Measurements from ENCODE around the gene UBE2M.
"Not testable (repeated sequence)": the region's sequence is repeated elsewhere in the genome, so short reads cannot be mapped to it uniquely, and the experiment has no call there.

The UBE2M gene

DNA sequence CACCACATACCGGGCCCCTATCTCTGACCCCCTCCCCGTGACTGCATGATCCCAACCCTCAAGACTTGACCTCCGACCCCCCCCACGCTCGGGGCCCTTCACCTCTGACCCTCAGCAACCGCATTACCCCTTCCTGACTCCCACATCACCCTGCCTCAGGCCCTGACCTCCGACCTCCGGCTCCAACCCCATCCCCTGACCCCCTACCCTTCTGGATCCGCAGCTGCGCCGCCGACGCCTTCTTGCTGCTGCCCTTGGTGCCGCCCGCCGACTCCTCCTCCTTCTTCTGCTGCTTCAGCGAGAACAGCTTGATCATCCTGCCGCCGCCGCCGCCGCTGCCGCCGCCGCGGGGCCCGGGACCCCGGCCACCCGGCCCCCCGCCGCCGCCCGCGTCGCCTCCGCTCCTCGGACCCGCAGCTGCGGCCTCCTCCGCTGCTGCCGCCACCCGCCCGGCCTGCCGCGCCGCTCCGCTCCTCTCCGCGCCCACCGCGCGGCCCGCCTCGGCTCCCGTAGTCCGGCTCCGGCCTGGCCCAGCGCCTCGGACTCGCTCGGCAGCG is at the start of gene UBE2M:
UBE2M (minus strand) TSS at position 546 of the 557 bp plus-strand sequence; CDS start at position 316, 230 bp downstream.
- DNase-seq = no peak

DNA sequence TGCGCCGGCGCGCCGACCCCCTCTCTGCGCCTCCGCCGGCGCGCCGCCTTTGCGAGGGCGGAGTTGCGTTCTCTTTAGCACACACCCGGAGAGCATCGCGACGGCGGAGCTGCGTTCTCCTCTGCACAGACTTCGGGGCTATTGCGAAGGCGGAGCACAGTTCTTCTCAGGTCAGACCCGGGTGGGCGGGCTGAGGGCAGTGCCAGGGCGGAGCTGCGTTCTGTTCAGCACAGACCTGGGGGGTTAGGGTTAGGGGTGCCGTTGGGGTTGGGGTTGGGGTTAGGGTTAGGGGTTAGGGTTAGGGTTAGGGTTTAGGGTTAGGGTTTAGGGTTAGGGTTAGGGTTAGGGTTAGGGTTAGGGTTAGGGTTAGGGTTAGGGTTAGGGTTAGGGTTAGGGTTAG is 48.8 kb upstream of the UBE2M start:
- not testable (repeated sequence) for DNase-seq

DNA sequence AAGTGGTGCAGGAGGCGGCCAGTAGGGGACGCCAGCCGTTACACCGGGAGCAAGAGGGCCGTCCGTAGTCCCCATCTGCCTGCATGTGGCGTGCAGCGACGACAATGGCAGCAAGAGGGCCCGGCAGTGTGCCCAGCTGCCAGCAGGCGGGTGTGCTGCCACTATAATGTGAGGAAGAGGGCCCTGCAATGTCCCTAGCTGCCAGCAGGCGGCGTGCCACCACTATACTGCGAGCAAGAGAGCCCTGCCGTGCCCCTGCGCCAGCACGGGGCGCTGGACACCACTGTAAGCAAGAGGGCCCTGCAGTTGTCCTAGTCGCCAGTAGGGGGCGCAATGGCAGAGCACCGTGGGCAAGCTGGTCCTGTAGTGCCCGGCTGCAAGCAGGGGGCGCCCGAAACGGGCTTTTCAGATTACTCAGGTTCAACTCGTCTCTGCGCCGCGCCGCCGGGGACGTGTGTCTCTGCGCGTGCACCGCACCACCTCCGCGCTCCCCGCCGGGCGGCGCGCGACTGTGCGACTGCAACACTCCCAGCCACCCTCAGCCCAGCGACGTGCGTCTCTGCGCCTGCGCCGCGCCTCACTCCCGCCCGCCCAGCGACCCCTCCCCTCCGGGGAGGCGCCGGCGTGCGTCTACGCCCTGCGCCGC is 48.0 kb upstream of the UBE2M start:
- not testable (repeated sequence) for DNase-seq

DNA sequence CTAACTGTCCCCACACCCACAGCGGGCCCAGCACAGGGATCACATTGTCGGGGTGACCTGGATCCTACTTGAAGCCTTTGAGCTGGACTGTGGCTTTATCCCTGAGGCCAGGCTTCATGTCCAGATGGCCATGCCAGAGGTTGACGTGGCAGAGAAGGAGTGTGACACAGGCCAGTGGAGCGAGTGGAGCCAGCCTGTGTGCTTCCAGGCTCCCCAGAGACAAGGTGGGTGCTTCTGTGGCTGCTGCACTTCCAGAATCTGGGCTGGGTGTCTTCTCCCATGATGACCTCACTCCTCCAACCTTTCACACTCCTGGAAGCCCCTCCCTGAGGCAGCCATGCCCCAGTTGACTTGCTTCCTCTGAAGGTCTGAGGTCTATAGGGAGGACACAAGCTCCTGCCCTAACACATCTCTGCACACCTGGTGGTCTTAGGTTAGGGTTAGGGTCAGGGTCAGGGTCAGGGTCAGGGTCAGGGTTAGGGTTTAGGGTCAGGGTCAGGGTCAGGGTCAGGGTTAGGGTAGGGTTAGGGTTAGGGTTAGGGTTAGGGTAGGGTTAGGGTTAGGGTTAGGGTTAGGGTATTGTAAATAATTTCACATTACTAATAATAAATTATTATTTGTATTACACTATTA is 27.8 kb upstream of the UBE2M start:
- DNase-seq = no peak

DNA sequence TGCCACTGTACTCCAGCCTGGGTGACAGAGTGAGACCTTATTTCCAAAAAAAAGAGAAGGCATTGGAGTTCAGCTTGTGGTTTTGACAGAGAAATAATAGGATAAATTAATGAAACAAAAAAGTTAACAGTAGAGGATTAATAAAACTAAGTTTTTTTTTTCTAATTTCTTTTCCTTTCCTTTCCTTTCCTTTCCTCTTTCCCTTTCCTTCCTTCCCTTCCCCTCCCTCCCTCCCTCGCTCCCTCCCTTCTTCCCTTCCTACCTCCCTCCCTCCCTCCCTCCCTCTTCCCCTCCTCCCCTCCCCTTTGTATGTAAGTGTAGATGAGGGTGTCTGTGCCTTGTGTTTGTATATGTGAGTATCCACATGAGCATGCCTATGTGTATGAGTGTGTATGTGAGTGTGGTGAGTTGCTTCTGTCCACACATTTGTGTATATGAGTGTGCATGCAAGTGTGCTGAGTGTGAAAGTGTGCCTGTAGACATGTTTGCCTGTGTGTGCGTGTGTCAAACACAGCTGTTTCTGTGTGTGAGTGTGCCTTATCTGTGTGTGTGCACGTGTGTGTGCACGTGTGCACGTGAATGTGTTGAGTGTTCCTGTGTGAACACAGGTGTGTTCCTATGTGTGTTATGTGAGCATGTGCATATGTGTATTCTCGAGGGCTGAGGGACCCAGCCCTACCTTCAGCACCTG is 27.2 kb upstream of the UBE2M start:
- no peak for DNase-seq

DNA sequence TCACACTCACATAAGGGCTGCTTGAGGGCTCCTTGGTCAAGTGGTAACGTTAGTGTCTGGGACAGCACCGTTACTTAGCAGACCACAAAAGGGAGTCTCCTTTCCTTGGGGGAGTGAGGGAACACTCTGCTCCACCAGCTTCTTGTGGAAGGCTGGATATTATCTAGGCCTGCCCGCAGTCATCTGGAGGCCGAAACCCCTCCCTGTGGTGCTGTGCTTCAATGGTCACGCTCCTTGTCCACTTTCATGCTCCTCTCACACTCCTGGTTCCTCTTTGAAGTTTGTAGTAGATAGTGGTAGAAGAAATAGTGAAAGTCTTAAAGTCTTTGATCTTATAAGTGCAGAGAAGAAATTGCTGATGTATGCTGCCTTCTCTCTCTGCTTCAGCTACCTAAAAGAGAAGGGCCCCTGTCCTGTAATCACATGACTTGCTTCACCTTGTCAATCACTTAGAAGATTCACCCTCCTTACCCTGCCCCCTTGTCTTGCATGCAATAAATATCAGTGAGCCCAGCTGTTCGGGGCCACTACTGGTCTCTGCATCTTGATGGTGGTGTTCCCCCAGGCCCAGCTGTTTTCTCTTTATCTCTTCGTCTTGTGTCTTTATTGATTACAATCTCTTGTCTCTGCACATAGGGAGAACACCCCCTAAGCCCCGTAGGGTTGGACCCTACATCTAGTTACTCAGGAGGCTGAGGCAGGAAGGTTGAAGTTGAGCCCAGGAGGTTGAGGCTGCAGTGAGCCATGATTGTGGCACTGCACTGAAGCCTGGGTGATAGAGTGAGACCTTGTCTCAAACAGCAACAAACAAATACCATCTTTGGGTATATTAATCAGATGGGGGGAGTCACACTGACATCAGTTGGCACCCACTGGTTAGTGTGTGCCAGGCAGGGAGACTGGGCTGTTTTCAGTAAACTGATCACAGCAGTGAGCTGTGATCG is 26.4 kb upstream of the UBE2M start:
- DNase-seq = no peak

DNA sequence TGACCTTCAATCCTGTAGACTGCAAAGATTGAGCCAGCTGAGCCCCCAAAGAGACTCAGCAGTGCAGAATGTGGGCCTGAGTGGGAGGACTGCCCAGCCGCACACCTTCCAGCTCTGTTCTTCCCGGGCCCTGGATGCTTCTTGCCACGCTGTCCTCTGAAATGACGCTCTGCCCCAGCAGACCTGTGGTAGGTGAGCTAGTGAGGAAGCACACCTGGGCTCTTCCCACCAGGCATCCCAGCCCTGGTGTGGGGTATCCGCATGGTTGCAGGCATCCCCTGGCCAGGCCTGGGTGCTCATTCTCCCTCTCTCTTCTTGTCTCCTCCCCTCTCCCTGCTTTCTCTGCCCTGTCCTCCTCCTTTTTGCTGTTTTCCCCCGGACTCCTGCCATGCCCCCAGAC is 24.6 kb upstream of the UBE2M start:
- no peak for DNase-seq

GRCh38 chr19:58581227-58582141 is 23.1 kb upstream of the UBE2M start:
- no peak for DNase-seq

- DNase-seq = no peak
Measured at GRCh38 chr19:58579473-58580142, 21.2 kb upstream of the UBE2M start.

DNA sequence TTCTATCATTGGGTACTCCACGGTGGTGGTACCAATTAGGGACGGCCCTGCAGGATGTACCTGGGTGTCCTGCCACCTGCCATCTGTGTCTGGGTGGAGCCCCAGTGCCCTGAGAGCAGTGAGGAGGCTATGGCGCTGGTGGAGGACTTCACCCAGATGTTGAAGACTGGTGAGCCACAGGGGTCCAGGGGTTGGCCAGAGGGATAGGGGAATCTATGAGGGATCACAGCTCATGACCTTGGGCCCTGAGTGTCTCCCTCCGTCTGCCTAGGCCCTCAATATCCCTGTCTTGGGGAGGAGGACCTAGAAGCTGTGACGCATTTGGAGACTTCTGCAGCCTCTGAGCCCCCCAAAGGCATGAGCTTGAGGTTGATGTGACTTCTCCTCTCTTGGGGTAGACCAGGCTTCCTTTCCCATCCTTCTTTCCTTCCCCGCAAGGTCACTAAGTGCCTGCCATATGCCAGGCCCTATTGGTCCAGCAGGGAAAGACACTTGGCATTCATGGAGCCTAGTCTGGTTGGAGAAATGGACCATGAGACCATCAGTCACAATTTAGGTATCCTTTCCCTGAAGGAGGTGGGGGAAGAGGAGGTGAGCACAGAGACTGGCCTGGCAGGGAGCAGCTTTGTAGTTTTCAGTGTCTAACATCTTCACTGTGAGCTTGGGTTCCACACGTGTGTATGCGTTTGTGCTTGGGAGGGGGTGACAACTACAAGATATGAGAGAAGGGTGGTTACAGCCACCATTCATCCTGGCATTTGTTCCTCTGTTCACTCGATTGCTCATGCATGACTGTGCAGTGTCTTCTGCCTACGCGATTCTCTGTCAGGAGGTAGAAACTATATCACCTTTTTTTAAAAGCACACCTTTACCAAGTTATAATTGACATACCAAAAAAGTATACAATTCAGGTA is 19.9 kb upstream of the UBE2M start:
- DNase-seq = no peak

- DNase-seq = not testable (repeated sequence)
Measured at GRCh38 chr19:58577581-58577980, 19.2 kb upstream of the UBE2M start.

DNA sequence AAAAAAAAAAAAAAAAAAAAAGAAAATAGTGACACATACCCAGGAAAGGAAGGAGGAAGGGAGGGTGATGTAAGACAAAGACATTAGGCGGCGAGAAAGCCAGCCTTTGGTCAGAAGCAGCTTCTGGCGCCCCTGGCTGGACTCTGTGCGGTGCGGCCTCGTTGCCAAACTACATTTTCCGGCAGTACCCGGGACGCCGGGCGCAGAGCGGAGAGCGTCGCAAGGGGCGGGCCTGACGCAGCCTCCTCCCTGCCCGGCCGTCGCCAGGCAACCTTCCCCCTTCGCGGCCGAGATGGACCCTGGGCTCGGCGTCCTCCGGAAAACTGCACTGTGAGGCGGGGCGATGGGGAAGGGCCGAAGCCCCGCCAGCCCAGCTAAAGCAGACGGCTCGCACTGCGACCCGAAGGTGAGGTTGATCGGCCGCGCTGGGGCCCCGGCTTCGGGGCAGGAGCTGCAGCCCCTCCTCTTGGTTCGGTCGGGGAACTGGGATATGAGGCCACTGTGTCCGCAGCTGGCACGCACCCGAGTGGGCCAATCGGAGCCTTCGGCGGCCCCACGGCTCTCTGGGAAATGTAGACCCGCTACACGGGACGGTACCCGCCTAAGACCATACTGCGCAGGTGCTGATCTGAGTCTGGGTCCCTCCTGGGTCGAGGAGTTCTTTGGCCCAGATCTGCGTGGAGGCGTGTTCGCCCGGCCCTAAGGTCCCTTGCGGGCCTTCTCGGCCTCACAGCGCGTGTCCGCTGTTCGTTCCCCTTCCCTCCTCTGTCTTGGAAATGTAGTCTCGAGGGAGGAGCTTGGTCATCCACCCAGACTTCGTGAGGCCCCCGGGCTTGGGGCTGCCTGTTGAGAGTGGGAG is 17.0 kb upstream of the UBE2M start:
- DNase-seq = no peak

- no peak for DNase-seq
Measured at GRCh38 chr19:58573658-58574164, 15.3 kb upstream of the UBE2M start.

- DNase-seq = no peak
Measured at GRCh38 chr19:58572818-58573657, 14.6 kb upstream of the UBE2M start, which contains the start of gene MZF1. Gene MZF1, minus strand, starts transcription at chr19:58573335. Its CDS starts 1,946 bp downstream, at chr19:58571389.

- DNase-seq = no peak
Measured at GRCh38 chr19:58572026-58572817, 13.8 kb upstream of the UBE2M start.

DNA sequence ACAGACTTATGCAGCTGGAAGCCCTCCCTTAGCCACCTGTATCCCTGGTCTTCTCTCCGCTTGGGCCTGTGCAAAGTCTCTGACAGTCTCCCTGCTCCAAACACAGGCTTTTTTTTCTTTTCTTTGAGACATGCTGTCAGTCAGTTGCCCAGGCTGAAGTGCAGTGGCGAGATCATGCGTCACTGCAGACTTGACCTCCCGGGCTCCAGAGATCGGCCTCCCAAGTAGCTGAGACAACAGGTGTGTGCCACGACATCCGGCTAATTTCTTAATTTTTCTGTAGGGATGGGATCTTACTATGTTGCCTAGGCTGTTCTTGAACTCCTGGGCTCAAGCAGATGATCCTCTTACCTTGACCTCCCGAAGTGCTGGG is 13.2 kb upstream of the UBE2M start:
- no peak for DNase-seq

Data from Kasumi-1 (cell line).